GM21515 (cell line): Measurements from ENCODE around the gene EIF4G2.

Experiments used
- ATAC-seq: cut with Tn5 transposase; IDR thresholded peaks from one replicate; pipeline ENCODE4 v1.9.1; 2021; ENCODE audit not compliant: unreplicated experiment

The EIF4G2 gene

DNA sequence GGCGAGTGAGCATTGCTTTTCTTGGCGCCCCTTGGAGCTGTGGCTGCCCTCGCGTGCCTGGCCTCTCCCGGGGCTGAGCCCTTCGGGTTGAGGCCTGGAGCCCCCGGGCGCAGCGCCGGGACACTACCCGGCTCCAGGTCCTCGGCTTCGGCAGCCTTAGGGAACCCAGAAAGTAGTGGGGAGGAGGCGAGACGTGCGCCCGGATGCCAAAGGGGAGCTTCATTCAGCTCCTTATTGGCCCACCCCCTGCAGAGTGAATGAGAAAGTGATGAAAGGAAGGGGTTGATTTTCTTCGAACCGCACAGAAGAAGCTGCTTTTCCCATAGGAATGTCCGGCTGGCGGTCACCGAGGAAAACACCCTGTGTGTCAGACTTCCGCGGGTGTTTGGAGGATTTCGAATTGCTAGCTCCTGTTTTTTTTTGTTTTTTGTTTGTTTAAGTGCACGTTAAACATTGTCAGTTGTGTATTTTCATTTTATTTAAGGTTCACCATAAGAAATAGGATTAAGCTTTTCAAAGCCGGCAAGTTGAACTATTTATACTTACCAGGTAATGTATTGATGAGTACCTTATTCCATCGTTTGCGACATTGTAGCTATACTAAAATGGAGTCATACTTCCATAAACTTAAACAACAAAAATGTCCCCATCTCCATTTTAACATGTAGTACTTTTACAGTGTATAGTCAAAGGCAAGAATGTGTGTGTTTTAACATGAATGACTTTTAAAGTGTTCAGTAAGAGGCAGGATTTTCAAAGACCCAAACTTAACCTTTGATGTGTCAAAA lies 841 bp upstream of the EIF4G2 start:
- ATAC-seq = peak; percentile 22

DNA sequence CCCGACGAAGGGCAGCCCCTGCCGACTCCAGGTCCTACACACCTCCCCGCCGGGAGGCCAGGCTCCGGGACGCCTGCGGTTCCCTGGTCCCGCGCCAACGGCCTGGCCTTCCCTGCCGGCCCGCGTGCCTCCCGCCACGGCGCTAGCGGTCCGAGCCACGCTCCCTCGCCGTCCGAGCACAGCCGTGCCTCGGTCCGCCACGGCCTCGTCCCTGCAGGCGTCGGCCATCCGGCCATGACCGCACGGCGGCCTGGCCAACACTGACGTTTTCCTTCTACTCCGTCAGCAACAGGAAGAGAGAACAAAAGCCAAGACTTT lies 532 bp downstream of the EIF4G2 start:
- no peak for ATAC-seq

DNA sequence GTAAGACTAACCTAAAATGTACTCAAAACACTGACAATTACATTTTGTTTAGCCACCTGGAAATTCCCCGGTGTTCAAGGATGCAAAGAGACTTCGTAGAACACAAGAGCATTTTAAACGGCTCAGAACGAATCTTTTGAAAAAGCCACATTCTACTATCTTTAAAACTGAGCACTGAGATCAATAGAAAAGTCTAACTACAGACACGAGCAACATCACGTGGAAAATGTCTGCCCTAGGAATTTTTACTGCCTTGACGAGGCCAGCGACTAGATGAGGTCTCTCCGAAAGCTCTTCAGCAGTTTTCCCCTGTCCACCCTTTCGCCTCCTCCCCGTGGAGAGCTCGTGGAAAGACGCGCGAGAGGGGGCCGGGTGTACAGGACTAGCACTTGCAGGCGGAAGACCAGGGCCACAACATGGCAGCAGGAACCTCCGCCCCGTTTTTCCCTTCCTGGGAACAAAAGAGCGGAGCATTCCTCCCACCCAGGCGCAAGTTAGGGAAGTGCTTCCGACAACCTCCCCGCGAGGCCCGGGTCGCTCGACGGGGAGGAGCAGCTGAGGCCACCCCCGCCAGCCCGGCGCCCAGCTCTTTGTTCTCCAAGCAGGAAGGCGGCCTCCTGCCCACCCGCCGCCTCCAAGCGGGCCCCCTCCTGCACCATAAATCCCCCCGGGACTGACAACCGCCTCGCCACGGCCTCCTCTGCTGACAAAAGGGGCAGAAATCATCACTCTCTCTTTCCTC lies 1.1 kb downstream of the EIF4G2 start:
- ATAC-seq = no peak

DNA sequence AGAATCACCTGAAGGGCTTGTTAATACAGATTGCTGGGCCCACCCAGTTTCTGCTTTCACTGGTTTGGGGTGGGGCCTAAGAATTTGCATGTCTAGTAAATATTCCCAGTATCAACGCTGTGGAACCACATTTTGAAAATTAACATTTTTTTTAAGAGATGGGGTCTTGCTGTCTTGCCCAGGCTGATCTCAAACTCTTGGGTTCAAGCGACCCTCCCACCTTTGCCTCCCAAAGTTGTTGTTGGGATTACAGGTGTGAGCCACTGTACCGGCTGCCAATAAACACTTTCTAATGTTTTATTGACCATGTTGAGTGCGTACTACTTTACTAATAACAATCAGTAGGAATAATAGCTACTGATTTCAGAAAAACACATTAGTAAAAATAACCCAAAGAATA lies 2.5 kb downstream of the EIF4G2 start:
- no peak for ATAC-seq

DNA sequence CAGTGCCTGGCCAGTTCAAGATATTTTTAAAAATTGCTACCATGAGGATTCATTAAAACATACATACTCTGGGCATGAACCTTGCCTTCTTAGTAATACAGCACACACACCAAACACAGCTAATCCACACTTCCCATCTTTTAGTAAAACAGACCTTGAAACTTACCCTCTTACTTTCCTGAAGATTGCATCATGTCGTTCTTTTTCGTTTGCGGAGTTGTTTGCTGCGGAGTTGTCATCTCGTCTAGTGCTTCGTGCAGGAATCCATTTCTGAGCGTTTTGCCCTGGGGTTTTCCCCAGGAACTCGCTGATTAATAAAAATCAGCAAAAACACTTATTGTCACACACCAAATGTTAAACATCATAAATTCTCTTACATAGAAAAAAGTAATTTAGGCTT lies 3.0 kb downstream of the EIF4G2 start:
- ATAC-seq = no peak

DNA sequence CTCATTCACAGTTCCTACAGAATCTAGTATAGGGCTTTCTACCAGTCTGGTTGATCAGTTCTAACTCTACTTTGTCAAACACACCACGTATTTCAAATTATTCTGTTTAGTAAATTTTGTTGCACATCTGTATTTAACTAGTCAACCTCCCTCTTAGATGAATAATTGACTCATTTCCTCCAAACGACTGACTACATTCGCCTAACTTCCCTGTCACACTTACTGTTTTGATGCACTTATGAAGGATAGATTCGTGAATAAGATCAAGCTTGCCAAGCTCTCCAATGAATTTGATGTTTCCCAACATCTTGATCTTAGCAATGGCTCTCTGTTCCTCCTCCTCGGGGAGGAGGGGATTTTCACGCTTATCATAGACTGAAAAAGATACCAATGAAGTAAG lies 5.0 kb downstream of the EIF4G2 start:
- no peak for ATAC-seq

DNA sequence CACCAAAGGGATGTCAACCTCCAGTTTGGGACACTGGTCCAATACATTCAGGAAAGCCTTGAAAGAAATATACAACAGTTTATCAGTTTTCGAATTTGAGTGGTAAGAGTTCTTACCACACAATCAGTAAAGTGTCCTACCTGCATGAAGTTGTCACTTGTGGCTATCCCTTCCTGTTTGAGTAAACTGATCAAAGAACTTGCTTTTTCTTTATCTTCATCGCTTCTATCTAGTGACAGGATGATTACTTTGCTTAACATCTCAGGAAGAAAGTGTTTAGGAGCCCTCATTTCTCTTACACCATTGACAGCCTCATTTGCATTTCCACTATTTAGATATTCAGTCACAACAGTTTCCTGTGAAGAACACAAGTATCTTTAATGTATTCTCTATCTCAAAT lies 8.4 kb downstream of the EIF4G2 start:
- ATAC-seq = no peak

DNA sequence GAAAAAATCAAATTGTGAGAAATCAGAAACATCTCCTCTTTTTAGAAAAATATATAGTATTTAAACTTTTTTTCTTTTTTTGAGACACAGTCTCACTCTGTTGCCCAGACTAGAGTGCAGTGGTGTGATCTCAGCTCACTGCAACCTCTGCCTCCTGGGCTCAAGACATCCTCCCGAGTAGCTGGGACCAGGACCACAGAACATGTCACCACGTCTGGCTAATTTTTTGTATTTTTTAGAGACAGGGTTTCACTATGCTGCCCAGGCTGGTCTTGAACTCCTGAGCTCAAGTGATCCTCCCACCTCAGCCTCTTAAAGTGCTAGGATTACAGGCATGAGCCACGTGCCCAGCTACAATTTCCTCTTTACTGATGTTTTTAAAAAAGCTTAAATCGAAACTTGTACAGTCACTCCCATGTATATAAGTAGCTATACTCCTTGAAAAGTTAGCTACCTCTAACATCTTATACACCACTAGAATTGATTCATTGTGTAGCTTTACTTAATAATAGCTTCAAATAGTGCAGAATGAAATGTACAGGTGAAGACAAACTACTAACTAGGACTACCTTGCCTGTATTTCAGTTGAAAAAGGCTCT lies 10.3 kb downstream of the EIF4G2 start:
- ATAC-seq = no peak

DNA sequence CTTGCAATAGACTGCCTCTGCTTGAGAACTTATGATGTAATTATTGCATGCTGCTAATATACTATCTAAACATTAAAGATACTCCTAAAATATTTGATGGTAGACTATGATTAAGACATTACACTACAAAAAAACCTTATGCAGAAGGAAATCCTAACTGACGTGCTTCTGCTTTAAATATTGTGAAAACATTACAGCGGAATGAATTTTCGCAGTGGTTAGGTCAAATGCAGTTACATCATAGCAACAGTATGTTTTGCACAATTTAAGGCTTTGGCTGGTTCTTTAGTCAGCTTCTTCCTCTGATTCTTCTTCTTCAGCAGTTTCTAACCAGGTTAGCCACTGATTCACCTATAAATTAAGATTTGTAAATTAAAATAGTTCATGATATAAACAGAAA lies 11.2 kb downstream of the EIF4G2 start:
- no peak for ATAC-seq

DNA sequence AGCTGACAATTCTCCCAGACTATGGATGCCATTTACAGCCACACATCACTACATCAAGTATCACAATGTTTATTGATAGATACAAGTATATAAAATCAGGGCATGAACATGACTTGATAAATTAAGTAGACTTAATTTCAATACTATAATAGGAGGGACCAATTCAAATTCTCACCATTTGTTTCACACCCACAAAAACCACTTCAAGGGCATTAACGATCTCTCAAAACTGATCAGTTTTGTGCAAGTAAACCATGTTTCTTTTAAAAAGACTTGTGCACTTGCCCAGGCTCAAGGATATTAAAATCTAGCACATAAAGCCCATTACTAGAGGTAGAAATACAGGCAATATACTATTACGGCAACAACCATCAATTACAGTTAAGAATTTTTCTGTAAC lies 11.7 kb downstream of the EIF4G2 start:
- no peak for ATAC-seq

DNA sequence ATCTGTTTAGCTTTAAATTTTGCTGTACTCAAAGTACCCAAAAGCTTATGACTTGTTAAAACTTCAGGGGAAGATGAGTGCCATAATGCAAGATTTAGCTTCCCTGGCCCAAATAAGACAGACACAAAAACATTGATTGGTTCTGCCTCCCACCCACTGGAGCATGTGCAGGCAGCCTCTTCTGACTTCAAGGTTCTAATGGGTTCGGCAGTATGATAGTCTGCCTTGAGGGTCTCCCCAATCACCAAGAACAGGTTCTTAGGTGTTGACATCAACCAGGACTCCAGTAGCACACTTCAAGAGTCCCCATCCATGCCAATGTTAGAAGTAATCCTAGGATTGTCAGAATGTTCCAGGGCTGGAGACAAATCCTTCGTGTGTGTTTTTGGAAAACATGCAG lies 12.5 kb downstream of the EIF4G2 start:
- no peak for ATAC-seq

DNA sequence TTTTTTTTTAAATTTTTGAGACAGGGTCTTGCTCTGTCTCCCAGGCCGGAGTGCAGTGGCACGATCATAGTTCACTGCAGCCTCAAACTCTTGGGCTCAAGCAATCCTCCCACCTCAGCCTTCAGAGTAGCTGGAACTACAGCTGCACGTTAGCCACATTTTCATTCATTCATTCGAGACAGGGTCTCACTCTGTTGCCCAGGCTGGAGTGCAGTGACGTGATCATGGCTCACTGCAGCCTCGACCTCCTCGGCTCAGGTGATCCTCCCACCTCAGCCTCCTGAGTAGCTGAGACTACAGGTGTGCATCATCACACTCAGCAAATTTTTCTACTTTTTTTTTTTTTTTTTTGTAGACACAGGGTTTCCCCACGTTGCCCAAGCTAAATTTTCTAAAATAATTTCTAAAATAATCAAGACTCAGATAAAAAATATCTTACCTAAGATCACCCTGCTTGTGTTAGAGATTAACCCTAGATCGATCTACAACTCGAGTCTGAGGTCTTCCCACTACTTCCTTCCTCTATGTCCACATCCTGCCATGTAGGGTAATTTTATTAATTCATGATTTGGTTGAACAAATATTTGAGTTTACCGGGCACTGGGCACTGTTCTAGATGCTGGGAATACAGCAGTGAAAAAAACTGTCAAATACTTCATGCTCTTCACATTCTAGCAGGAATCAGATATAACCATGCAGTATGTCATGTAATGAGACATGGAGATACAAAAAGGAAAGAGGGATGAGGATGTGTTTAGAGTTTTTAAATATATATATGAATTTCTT lies 15.1 kb downstream of the EIF4G2 start:
- ATAC-seq = no peak

DNA sequence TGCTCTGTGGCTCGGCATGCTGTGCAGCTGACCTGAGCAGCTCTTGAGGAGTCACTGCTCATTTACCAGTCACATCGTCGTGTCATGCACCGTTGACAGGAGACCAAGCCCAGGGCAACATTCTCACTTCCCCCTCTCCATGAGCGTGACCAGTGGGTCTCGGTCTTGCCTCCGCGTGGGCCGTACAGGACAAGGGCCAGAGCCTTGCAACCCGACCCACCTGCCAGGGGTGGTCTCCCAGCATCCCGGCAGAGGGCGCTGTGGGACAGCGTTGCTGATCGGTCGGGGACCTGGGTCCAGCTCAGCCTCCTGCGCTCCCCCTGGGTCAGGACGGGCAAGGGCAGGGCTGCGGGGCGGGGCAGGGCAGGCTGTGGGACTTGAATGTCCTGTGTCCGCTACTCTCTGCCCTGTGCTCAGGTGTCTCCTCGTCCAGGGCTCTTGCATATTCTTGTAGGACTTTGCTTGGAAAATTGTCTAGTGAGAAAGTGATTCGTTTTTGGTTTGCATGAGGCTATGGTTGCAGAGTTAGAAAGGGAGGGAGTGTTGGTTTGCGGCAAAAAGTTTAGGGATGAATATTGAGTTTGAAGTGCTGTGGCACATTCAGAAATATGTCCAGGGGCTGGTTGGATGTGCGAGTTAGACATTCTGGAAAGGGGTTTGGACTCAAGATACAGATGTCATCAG lies 16.2 kb downstream of the EIF4G2 start:
- peak; percentile 79 for ATAC-seq

DNA sequence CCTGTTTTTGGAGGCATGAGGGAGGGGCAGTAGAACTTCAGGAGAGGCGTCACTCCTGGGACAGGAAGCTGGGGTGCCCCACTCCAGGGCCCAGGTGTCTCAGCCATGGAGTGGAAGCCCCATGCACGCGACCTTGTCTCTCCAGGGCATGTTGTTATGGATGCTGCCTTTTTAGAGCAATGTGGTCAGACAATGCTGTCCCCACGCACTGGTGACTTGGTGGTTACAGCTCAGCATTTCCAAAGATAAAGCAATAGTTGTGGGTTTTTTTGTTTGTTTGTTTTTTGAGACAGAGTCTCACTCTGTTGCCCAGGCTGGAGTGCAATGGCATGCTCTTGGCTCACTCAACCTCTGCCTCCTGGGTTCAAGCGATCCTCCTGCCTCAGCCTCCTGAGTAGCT lies 22.3 kb downstream of the EIF4G2 start:
- ATAC-seq = no peak

DNA sequence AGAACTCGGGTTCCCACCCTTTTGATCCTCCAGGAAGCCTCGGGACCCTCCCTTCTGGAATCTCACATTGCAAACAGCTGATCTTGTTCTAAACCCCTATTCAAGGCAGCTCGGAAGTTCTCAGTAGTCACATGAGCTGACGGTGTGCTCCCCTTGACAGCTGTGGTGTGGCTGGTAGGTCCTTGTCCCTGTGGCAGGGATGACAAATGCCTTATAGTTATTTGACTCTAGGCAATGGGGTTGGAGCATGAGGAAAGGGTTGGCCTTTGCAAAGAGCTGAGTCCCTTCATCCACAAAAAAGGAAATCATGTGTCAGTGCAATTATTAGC lies 23.6 kb downstream of the EIF4G2 start:
- no peak for ATAC-seq

DNA sequence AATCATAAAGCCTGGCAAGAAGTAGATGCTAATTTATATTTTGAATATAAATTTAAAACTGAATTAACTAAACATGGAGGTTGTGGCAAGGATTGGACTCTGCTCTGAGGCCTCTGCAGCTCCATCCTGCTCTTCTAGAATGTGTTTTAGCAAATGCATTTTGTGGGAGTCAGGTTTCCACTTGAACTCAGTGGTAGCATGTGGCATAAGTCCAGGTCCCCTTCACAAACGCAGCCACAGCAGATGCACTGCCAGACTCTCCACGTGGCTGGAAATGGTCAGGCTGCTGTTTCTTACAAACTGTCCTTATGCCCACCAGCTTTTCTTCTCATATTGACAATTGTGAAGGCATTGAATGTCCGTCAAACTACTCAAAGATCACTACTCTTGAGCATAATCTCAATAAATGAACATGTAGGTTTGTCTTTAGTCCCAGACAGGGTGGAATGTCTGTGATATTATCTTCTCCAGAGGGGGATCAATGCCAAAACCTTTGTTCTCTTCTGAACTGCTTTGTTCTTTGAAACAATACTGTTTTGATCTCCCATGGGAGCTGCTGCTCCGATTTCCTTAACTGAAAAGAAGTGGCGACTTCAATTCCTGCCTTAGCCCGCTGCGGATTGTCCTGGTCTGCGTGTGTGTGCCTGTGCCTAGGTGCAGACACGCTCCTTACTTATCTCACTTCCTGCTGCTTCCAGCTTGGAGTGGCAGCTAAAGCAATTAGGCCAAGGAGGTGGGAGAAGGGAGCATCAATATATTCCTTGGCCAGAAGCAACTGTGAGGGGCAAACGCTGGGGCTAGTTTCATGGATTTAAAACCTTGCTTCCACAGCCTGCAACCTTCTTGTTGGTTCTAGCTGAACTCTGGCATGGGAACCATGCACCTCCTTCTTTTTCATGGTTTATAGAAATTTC lies 24.2 kb downstream of the EIF4G2 start:
- ATAC-seq = no peak

DNA sequence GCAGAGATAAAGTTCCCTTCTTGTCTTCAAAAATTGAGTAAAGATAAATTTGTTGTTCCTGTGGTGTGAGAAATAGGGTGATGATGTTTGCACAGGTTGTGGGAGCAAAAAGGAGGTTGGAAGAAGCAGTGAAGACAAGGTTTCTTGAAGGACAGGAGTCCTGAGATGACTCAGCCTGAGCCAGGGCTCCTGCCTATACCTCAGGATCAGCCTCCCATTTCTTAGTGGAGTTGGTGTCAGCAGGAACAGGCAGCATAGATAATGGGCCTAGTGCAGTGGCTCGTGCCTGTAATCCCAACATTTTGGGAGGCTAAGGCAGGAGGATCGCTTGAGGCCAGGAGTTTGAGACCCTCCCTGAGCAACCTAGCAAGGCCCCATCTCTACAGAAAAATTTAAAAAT lies 28.7 kb downstream of the EIF4G2 start:
- ATAC-seq = no peak

DNA sequence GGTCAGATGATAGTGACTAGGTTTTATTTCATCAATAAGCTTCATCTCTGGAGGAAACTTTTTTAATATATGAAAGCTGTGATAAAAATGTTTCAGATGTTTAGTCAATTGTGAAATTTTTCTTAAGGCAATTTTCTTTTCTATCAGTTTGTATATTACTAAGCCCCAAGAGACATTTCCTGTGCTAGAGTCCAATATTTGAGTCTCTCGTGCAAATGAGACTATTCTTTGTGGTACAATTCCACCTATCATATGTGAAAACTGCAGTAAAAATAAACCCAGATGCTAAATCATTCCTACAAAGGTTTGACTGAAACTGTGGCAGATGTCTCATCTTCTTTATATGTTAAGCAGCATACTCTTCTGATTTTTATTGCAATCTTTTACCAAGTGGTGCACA lies 29.6 kb downstream of the EIF4G2 start:
- no peak for ATAC-seq

DNA sequence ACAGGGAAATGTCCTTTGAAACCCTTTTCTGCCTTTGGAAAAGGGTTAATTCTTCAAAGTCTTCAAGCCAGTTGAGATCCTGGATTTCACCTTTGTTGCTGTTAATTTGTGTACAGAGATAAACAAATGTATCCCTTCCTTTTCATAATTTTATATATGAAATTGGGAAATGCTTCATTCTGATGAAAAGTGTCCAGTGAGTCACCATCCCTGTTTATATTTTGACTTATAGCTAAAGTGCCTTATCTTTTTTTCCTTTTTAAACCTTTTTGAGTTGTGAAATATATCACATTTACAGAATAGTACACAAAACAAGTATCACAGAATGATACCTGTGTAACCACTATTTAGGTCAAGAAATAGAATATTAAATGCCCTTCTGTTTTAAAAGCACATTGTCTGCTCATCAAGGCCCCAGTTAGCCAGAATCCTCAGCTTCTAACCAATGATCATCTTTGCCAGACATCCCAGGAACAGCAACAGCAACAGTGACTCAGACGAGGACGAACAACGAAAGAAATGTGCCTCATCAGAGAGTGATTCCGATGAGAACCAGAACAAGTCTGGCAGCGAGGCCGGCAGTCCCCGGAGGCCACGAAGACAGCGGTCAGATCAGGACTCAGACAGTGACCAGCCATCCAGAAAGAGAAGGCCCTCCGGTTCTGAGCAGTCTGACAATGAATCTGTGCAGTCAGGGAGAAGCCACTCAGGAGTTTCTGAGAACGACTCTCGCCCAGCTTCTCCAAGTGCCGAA lies 30.3 kb downstream of the EIF4G2 start:
- ATAC-seq = no peak
